Medulla oblongata (tissue), 1 donor: ENCODE data around the gene PUS7L.
"Not testable (repeated sequence)": the region's sequence is repeated elsewhere in the genome, so short reads cannot be mapped to it uniquely, and the experiment has no call there.

Experiments used
- DNase-seq: peaks from one replicate; pipeline ENCODE4 v3.0.0-alpha.2; 2015; ENCODE audit errors: extremely low spot score

The PUS7L gene

GRCh38 chr12:43750814-43751213 lies 7.8 kb downstream of the PUS7L start:
- no peak for DNase-seq

DNA sequence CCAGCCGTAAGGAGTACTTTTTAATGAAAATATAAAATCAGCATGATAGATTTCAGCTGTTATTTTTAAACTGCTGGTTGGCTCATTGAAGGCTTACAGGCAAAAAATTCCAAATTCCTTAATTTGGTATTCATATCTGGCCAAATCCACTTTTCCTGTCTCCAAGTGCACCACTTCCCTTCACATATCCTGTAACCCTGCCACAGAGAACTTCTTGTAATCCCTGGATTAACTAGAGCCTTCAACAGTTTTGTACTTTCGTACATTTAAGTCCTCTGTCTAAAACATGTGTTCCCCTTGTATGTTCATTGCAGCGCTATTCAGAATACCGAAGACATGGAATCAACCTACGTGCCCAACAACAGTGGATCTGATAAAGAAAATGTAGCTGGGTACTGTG lies 9.6 kb downstream of the PUS7L start:
- no peak for DNase-seq

GRCh38 chr12:43744826-43745225 lies 13.8 kb downstream of the PUS7L start:
- no peak for DNase-seq

GRCh38 chr12:43742106-43742505 lies 16.5 kb downstream of the PUS7L start:
- no peak for DNase-seq

DNA sequence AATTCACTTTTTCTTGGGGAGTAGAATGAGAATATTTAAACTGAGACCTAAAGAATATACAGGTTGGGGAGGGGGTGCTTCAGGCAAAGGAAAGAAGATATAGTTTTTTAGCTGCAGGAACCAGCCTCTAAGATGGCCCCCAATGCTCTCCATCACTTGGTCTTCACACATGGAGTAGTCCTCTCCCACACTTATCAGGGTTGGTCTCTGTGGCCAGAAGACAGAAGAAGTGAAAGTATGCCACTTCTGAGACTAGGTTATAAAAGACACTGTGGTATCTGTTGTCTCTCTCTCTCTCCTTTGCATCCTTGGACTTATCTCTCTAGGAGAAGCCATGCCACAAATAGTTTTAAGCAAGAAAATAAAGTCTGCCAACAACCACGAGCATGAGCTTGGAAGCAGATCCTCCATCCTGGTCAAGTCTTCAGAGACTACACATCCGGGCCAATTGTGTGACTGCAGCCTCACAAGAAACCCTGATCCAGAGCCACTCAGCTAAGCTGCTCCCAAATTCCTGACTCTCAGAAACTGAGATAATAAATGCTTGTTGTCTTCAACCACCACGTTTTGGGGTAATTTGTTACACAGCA lies 18.0 kb downstream of the PUS7L start:
- DNase-seq = no peak

DNA sequence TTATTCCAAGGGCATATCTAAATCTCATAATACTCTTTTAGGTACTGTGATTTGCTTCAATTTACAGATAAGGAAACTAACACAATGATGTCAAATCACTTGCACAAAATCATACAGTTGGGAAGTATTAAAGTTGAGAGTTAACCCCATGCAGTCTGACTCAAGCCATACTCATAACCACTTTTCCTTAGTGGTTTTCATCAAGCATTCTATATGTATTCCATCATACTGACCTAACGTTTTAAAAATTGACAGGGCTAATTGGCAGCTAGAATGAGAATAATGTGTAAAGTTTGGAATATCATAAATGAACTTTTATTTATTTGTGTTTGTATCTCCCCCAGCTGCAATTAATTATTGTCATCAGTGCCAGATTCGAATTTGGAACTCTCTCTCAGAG lies 20.9 kb downstream of the PUS7L start:
- no peak for DNase-seq

DNA sequence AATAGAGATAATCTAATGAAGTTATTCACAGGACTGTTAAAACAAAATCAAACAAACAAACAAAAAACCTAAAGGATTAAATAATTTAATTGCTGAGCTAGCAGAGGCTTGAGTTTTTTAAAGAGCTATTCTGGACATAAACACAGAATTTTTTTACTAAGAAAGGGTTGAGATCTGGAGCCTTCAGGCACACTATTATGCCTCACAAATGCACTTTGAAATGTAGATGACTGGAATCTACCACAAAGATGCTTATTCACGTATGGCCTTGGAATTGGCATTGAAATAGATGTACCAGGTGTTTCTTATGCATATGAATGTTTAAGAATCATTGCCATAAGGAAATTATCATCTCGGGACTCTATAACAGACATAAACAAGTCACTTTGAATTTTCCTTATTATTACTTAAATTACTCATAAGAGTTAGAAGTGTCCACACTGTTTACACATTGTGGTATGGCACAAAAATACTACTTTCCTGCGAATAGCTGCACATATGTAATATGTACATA lies 21.6 kb downstream of the PUS7L start:
- DNase-seq = no peak

- no peak for DNase-seq
Measured at GRCh38 chr12:43733687-43734086, 24.9 kb downstream of the PUS7L start.

DNA sequence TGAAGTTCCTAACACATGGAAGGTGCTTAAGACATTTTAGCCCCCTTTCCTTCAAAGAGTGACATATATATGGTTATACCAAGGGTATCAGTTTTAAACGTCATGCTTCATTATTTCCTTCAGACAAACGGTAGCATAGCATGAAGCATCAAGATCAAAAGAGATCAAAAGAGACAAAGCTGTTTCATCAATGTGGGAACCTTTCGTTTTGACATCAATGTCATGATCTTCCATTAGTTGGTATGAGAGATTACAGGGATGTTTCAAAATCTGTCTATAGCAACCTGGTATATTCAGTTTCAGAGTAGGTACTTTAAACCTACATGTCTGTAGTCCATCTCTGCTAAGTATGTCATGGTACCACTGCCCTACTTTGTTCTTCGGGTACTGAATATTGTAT lies 28.3 kb downstream of the PUS7L start:
- no peak for DNase-seq

DNA sequence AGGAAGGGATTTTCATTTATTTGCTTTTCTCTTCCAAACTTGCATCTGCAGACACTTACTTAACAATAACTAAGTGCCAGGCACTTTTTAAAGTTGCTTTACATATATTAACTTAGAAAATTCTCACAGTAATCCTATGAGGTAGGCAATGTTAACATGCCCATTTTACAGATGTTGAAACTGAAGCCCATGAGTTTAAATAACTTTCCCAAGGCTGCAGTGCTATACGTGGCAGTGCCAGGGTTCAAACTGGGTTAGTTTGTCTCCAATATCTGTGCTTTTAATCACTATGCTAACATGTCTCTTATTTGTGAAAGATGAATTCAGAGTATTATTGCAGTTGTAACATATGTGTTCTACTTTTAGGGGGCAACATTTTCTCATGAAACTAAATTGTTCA lies 29.9 kb downstream of the PUS7L start:
- no peak for DNase-seq

DNA sequence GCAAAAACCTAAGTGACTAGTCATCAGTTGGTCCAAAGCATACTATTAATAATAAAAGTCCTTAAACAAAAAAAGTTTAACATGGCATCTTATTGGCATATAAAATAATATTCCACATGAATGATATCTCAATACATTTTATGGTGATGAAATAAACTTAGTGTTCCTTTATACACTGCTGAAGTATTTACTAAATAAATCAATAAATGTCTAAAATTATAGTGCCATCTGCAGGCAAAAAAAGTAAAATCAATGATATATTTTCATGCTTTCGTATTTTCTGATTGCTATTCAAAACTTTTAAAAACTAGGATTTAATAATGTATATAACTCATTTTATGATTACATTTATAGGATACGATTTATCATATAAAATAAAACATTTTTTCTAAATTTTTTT lies 30.5 kb downstream of the PUS7L start:
- no peak for DNase-seq

DNA sequence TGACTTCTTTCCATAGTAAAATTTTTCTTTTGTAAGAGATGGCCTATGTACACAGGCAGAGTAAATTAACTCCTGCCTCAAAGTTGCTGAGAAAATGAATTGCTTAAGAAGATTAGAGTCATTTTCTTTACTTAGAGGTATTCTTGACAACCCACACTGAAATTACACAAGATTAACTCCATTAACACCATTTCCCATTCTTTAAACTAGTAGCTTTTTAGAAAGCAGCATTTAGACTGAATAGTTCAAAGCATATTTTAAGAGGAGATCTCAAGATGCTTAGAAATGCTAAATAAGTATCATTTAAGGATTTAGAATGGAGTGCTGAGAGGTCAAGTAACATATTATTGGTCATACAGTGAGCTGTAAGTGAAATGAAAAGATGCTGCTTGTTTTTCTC lies 35.5 kb downstream of the PUS7L start:
- no peak for DNase-seq

- DNase-seq = peak; percentile 9
Measured at GRCh38 chr12:43722621-43723020, 36.0 kb downstream of the PUS7L start.

- no peak for DNase-seq
Measured at GRCh38 chr12:43711348-43711747, 47.2 kb downstream of the PUS7L start.

- not testable (repeated sequence) for DNase-seq
Measured at GRCh38 chr12:43703772-43704171, 54.8 kb downstream of the PUS7L start.

DNA sequence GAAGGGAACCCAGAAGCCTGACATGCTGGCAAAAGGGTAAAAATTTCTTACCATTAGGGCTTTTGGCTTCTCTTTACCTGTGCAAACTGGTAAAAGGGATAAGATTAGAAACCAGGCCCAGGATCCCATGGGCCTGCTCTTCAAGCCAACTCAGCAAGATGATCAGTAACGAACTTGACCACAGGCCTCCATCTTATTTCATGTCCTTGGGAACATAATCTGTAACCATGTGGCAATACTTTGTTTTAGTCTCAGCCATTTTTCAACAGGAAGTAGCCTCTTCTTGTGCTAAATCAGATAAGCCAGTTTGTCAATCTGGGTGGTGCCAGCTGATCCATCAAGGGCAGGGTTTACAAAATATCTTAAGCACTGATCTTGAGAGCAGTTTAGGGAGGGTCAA lies 57.4 kb downstream of the PUS7L start:
- DNase-seq = not testable (repeated sequence)

GRCh38 chr12:43696154-43696553 lies 62.4 kb downstream of the PUS7L start:
- DNase-seq = no peak

DNA sequence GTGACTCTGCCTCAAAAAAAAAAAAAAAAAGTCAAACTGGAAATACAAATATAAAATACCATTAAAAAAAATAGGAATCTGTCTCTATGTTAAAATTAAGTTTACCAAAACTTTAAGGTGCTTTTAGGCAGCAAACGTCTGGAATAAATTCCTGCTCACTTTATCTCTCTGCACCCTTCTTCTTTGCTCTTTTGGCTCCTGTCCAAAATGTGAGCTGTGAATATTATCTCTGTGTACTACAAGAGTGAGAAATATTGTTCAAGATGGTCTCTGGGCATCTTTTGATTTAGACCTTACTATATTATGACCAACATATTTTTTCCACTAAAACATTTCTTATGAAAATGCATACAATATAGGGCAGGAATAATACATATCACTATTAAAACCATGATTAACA lies 63.7 kb downstream of the PUS7L start:
- DNase-seq = no peak

GRCh38 chr12:43692064-43692463 lies 66.5 kb downstream of the PUS7L start:
- no peak for DNase-seq

- not testable (repeated sequence) for DNase-seq
Measured at GRCh38 chr12:43685491-43685890, 73.1 kb downstream of the PUS7L start.

DNA sequence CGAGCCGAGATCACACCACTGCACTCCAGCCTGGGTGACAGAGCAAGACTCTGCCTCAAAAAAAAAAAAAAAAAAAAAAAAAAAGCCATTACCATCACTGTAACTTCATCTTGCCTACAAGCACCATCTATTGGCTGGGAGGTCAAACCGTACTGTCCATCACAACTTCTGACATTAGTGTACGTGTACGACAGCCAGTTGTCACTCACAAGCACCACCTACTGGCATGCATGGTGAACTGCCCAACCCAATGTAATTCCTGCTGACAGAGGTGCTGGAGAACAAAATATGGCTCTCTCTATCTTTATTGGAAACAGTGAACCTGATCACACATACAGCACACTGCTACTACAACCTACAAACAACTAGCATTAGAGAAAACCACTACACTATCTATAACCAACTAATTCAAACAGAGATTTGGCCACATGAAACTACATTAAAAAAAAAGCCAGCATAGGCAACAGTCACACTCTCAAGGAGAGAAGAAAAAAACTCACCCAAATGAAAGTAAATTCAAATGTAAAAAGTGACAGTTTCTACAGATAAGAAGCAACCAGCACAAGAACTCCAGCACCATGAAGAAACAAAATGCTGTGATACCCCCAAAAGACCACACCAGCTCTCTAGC lies 82.3 kb downstream of the PUS7L start:
- no peak for DNase-seq

DNA sequence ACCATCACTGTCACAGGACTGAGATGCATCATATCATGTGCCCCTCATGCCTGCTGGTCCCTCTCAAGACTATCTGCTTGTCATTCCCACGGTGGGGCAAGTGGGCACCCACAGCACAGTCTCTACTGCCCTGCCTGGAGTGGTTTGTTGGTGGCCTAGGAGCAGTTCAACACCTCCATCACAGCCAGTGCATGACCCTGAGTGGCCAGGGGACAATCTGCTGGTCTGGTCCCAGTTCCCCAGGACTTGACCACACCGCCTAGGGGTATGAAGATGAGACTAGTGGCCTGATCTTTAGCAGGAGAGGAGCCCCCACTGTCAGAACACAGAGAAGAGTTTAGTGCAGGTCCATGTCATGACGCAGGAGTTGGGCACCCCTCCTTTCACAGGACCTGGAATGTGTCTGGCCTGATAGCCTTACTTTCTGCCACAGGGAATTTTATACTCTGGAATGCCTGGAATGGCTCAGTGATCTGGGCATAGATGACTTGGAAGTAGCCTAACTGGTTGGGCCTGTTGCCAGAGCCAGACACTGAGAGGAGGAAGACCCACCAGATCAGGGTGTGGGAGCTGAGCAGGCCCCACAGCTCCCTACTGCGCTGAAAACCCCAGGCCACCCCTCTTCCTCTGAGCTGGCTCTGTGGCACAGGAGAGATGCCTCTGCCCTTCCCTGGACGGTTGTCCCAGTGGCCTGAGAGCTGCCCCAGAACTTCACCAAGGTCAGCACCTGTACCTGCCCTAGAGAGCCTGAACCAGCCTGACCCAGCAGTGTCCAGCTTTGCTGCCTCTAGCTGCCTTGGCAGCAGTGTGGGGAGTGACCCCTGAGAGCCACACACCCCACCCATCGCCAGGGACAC lies 83.3 kb downstream of the PUS7L start:
- no peak for DNase-seq

DNA sequence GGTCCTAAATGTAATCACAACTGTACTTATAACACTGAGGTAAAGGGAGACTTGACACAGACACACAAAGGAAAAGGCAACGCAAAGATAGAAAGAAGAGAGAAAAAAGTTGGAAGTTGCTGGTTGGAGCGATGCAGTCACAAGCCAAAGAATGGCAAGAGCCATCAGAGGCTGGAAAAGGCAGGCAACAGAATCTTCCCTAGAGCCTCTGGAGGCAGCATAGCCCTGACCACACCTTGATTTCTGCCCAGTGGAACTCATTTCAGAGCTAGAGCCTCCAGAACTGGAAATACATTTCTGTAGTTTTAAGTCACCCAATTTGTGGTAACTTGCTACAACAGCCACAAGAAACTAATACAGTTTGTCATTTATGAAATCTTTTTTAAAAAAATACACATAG lies 89.2 kb downstream of the PUS7L start:
- DNase-seq = no peak
